Adrenal gland (tissue), 5 donors: ENCODE measurements around the gene CIAPIN1.

Source experiments
- CTCF ChIP-seq, 6 experiments: fragments of 450-650 bp in 4 of 6; fragments of 200-600 bp in 2 of 6; sonication (generic) in 1 of 6; IDR thresholded peaks; 1 replicate in 5 of 6; 2 replicates in 1 of 6; pipeline versions ENCODE4 v1.5.1 to v1.8.0; 2016 to 2021; ENCODE audit warnings: antibody characterized with exemption in 6 of 6, mild to moderate bottlenecking in 2 of 6, moderate library complexity in 1 of 6
- POLR2A ChIP-seq, 2 donors: fragments of 450-650 bp; IDR thresholded peaks; one replicate each; pipeline ENCODE4 v1.6.1; 2017; ENCODE audit warnings: antibody characterized with exemption in 2 of 2, mild to moderate bottlenecking in 2 of 2, moderate library complexity in 1 of 2
- donor health status: DM: no; HTN: no; CAD: no.

GRCh38 chr16:57478396-57479204 is 31.4 kb upstream of the CIAPIN1 start:
- no peak for TF ChIP-seq CTCF (IDR thresholded peaks at IDR 0.05)
- TF ChIP-seq POLR2A (IDR thresholded peaks at IDR 0.05): no peak
